GM12865 (cell line): Measurements from ENCODE around the gene RPUSD3.

Experiments used
- DNase-seq: peaks from one replicate; pipeline ENCODE4 v3.0.0; 2010; ENCODE audit warnings: low read depth
- H3K4me3 ChIP-seq: 2 replicates; pipeline ENCODE4 v1.5.1; 2011; ENCODE audit warnings: mild to moderate bottlenecking, low read depth, low read length, control low read depth
- TF ChIP-seq, protein P1 (sequence below): IDR thresholded peaks from 2 replicates; pipeline ENCODE4 v1.5.1; 2011; ENCODE audit warnings: low read length, control low read depth, low read depth, inconsistent platforms; ENCODE audit not compliant: insufficient read depth; ENCODE audit errors: missing control alignments

RPUSD3 gene

DNA sequence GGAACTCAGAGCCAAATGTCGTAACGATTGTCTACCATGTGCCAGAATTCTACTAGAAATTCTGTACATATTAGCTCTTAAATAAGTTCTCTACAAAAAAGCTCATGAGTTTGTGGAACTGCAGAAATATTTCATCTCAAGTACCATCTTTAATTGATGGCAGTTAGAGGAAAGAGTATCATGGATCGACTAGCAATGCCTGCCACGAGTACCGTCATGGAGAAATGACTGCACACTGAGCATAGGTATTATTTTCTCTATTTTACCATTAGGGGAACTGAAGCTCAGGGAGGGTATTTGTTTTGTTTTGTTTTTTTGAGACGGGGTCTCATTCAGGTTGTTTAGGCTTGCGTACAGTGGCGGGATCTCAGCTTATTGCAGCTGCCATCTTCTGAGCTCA lies 2.8 kb downstream of the RPUSD3 start:
- no peak for DNase-seq
- no peak overlapping the region for H3K4me3 ChIP-seq
- TF ChIP-seq, protein P1, sequence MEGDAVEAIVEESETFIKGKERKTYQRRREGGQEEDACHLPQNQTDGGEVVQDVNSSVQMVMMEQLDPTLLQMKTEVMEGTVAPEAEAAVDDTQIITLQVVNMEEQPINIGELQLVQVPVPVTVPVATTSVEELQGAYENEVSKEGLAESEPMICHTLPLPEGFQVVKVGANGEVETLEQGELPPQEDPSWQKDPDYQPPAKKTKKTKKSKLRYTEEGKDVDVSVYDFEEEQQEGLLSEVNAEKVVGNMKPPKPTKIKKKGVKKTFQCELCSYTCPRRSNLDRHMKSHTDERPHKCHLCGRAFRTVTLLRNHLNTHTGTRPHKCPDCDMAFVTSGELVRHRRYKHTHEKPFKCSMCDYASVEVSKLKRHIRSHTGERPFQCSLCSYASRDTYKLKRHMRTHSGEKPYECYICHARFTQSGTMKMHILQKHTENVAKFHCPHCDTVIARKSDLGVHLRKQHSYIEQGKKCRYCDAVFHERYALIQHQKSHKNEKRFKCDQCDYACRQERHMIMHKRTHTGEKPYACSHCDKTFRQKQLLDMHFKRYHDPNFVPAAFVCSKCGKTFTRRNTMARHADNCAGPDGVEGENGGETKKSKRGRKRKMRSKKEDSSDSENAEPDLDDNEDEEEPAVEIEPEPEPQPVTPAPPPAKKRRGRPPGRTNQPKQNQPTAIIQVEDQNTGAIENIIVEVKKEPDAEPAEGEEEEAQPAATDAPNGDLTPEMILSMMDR, result no peak

DNA sequence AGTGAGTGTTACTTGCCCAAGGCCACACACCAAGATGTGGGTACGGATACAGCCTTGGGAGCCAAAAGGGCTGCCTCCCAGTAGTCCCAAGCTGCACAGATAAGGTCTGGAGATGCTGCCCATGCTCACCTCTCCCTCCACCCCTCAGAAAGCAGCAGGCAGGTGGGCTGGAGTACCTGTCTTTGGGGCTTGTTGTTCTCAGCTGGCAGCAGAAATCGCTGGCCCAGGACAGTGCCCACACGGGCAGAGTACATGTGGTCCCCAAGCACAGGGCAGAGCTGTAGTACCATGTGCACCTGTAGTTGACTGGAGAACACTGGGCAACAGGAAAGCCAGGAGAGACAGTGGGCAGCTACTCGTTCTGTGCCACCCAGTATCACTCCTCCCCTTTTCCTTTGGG lies 5.0 kb downstream of the RPUSD3 start:
- TF ChIP-seq, protein P1, result no peak
- no peak overlapping the region for H3K4me3 ChIP-seq
- no peak for DNase-seq

DNA sequence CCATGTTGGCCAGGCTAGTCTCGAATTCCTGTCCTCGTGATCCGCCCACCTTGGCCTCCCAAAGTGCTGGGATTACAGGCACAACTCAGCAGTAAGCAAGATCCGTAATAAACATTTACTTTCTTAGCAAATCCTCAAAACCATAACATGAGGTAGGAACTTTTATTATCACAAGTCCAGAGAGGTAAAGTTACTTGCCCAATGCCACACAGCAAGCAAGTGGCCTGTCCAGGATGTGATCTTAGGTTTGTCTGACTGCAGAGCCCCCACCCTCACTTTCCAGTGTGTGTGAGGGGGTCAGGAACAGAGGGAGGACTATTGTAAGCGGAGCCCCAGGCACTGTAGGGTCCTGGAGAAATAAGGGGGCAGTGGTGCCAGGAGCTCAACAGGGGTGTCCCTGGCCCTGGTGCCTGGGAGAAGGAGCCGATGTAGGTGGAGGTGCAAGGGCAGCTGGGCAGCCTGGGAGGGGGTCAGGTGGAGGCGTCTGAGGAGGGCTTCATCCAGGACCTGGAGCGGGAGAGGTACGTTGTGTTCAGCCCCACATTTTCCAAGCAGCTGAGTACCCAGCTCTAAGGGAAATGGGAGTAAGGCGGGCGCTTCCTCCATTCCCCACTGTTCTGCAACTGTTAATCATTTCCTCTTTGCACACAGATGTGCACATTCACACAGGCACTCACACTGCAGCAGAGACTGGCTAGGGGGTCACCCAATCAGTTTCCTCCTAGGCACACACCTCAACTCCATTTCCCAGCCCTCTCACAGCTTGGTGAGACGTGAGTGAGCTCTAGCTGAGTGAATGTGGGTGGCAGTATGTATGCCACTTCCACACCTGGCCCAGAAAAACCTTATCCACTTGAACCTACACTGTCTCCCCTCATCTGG lies 5.9 kb downstream of the RPUSD3 start:
- no peak overlapping the region for H3K4me3 ChIP-seq
- DNase-seq, result no peak
- TF ChIP-seq, protein P1, result no peak

DNA sequence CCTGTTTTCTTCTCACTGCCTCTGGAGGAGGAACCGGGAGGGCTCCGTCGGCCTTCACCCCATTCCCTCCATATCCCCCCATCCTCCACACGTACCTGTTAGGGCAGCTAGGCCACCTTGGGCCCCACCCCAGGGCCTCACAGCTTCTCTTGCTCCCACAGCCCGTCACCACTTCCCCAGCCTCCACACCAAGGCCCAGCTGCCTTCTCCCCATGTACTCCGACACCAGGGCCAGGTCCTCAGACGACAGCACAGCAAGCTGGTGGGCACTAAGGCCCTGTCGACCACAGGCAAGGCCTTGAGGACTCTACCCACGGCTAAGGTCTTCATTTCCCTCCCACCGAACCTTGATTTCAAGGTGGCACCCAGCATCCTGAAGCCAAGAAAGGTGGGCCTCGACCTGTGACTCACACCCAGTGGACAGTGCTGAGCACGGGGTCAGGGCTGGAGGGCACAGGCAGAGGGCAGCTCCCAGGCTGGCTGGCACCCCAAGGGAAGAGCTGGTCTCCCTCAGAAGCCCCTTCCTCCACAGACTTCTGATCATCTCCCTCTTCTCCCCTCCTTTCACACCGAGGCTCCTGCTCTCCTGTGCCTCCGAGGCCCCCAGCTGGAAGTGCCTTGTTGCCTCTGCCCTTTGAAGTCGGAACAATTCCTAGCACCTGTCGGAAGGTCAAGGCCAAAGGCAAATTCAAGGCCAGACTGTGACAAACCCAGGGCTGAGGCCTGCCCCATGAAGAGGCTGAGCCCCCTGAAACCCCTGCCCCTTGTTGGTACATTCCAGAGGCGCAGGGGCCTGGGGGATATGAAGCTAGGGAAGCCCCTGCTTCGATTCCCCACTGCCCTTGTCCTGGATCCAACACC lies 9.1 kb downstream of the RPUSD3 start:
- TF ChIP-seq, protein P1, result no peak

DNA sequence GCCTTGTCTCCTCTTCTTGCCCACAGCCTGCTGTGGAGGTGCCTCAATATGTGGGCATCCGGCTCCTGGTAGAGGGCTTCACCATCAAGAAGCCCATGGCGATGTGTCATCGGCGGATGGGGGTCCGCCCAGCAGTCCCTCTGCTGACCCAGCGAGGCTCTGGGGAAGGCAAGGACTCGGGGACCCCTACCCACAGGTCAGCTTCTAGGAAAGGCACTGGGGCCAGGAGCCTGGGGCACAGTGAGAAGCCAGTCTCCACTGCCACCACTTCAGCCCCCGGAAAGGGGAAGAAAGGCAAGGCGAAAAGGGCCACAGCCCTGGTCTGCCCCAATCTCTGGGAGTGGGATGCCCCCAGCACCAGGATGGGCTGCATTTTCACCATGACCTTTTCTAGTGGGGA lies 10.7 kb downstream of the RPUSD3 start:
- no peak for DNase-seq
- TF ChIP-seq, protein P1, result no peak
- H3K4me3 ChIP-seq, result no peak overlapping the region

More for the DNA sequence above, 9.1 kb downstream of the RPUSD3 start:
- no peak for DNase-seq
- no peak overlapping the region for H3K4me3 ChIP-seq

DNA sequence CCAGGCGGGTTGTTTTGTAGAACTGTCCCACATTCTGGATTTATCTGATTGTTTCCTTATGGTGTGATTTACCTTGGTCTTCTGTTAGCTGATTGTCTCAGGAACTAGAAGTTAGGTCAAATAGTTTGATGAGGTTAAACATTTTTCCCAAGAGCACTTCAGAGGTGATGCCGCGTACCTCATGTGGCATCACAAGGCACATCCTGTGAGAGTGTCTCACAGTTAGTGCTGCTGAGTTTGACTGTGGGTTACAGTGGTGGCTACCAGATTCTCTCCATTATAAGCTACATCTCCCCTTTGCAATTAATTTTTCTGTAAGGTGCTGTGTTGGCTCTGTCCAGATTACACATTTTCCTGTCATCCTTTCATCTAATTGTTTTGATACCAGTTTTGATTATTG lies 12.6 kb downstream of the RPUSD3 start:
- no peak for DNase-seq
- H3K4me3 ChIP-seq, result no peak overlapping the region
- TF ChIP-seq, protein P1, result no peak
